Measurements from ENCODE around the gene MTMR3.
"Not testable (repeated sequence)": the region's sequence is repeated elsewhere in the genome, so short reads cannot be mapped to it uniquely, and the experiment has no call there.

MTMR3 gene

GRCh38 chr22:29883045-29883774 lies at the start of gene MTMR3:
TSS of gene MTMR3 (plus strand) at chr22:29883174. CDS start at chr22:29971060, 87,886 bp downstream.
- DNase-seq, result peak; percentile 56

DNA sequence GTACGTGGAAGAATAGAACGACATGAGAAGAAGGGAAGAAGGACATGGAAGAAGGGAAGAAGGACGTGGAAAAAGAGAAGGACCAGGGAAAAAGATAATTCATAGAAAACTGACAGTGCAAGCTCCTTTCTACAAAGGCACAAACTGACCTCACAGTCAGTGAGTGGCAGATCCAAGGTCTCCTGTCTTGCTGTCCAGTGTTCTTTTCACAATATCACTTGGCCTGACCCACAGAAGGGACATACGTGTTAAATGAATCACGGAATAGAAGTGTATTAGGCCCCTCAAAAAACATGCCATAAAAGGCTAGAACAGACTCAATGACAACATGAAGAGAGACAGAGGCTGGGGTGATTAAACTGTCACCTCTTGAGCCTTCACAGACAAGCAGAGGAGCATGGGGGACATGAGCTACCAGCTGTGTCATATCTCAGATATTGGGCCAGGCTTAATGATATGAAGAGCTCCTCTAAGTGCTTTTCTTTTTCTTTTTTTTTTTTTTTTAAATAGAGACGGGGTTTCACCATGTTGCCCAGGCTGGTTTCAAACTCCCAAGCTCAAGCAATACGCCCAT lies 49.5 kb upstream of the MTMR3 start:
- no peak for DNase-seq

DNA sequence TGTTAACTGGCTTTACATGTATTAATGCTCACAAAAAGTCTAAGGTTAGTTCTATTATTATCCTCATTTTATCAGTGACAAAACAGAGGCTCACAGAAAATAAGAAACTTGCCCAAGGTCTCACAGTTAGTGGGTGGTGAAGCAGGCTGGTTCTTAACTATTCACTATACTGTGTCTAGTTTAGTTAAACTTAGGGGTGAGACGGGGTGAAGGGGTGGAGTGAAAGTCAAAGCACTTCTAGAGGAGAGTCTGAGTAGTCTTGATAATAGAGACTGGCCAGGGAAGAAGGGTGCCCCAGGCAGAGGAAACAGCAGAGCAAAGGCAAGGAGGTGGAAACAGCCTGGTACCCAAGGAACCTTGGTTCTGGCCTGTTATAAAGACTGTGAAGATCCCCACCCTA lies 48.9 kb upstream of the MTMR3 start:
- no peak for DNase-seq

GRCh38 chr22:29836791-29837370 lies 46.1 kb upstream of the MTMR3 start:
- DNase-seq, result not testable (repeated sequence)

DNA sequence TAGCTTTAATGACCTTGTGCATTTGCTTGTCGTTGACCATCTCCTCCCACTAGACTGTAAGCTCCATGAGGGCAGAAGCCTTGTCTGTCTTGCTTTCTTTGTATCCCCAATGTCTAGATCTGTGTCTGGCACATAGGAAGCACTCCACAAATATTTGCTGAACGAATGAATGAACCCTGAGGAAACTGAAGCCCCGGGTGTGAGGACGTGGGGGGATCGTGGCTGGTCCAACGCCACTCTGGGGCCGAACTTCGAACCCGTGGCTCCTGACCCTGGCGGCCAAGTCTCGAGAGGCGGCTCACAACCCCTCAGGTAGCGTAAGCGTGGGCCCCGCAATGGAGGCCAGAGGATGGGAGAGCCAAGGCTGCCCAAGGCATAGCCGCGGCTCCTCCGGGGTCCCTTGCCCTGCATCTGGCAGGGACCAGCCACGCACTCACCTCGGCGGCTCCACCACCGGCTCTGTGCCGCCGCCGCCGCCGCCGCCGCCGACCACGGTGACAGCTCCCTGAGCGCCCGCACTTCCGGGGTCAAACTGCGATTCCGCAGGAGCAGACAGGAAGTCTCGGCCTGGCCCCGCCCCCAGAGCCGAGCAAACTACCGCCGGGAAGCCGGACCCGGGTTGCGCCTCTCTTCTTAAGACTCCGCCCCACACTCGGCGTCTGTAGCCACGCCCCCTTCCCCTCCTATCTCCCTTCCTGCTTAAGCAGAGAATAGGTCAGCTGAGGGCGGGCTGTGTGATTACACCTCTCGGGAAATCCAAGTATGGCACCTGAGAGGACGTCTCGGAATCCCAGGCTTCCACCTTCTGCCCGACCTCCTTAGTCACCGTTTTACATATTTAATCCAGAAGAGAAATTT lies 45.0 kb upstream of the MTMR3 start, which contains the start of gene ASCC2:
ASCC2 (minus strand) TSS at position 534 of the 858 bp plus-strand sequence. CDS start 5,949 bp downstream, outside the sequence.
- peak; percentile 81 for DNase-seq

- no peak for DNase-seq
These were observed 44.4 kb upstream of the MTMR3 start for GRCh38 chr22:29838599-29838956.

- no peak for DNase-seq
These were observed 43.9 kb upstream of the MTMR3 start for GRCh38 chr22:29839039-29839438.

- no peak for DNase-seq
These were observed 42.5 kb upstream of the MTMR3 start for GRCh38 chr22:29840498-29840897.

DNA sequence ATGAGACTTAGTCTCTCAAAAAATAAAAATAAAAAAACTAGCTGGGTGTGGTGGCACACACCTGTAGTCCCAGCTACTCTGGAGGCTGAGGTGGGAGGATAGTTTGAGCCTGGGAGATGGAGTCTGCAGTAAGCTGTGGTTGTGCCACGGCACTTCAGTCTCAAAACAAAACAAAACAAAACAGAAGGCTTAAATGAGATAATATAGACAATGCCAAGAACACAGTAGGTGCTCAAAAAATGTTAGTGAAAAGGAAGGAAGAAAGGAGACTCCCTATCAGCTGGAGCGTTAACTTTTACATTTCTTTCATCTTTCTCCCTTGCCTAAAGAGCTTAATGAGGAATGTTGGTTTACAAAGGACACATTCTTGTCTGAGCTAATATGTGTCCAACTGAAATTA lies 40.8 kb upstream of the MTMR3 start:
- DNase-seq, result no peak

GRCh38 chr22:29842740-29843139 lies 40.2 kb upstream of the MTMR3 start:
- no peak for DNase-seq

GRCh38 chr22:29846290-29846689 lies 36.7 kb upstream of the MTMR3 start:
- DNase-seq, result no peak

DNA sequence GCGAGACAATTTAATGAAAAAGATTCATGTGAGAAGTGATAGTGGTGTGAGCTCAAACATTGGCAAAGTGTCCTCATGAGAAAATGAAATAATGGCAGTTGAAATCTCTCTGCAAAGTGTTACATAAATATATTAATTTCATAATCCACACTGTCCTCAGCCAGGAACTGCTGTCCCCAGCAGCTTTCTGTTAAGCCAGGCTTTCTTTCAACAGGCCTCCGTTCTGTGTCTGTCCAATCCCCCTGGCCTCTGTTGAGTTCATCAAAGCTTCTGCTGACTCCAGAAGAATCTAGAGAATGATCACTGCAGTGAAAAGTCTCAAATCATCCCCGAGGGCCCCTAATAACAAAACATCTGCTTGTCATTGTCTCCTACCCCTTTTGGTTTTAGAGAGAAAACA lies 34.9 kb upstream of the MTMR3 start:
- no peak for DNase-seq

- no peak for DNase-seq
These were observed 28.5 kb upstream of the MTMR3 start for GRCh38 chr22:29854432-29854831.

DNA sequence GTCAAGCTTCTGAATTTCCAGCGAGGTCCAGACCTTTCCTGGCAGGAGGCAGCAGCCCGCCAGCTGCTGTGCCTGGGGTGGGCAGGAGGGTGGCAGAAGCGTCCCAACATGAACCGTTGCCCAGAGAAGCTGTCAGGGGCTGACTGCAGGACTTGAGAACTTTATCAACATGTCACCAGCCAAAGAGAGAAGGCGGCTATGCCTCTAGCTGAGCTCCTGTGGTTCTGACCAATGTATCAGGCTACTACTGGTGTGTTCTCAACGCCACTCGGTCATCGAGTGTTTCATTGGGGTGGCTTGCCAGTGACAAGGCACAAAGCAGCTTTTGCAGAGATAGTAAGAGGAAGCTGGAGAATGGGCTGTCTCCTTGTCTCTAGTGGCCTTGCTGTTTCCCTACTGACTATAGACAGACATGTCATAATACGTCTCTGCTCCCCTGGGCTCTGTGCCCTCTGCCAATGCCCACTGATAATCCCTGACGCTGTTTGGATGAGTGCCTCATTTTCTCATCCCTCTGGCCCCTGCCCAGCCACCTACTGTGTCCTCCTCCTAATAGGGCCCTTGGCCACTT lies 27.3 kb upstream of the MTMR3 start:
- no peak for DNase-seq

DNA sequence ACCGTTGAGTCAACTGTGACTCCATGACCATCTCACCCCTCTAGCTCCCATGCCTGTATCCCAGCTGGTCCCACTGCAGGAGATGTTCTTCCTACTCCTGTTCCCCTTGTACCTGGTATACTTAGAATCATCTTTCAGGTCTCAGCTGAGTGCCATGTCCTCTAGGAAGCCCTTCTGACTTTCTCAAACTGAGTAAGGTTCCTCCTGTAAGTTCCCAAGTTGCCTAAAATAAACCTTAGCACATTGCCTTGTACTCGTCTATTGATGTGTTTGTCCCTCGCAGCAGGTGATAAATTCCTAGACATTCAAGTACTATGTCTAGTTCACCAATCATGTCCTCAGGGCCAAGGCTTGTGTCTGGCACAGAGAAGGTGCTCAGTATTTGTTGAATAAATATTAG lies 26.5 kb upstream of the MTMR3 start:
- no peak for DNase-seq

- DNase-seq, result not testable (repeated sequence)
These were observed 23.9 kb upstream of the MTMR3 start for GRCh38 chr22:29859030-29859429.

DNA sequence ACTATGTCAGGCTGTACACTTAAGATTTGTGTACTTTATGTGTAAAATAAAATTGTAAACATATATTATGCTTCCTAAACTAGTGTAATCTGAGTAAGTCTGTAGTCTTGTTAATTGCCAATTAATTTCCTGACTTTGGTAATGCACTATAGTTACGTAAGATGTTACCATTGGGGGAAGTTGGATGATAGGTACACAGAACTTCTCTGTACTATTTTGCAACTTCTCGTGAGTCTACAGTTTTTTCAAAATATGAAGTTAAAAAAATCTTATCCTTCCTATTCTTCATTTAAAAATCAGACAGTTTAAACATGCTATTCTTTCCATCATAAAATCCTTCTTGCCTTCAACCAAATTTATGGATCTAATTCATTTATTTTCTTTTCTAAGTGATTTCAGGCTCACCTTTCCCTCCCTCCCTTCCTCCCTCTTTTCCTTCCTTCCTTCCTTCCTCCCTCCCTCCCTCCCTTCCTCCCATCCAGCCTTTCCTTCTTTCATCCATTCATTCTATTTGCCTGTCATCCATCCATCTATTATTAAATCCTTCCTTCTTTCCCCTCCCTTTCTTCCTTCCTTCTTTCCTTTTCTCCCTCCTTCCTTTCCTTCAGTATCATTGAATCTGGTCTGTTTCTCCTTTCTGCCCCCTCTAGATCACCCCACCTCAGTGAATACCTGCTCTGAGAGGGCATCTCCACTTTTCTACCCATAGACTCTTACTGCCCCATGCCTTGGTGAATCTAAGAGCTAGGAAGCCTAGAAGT lies 22.8 kb upstream of the MTMR3 start:
- no peak for DNase-seq

DNA sequence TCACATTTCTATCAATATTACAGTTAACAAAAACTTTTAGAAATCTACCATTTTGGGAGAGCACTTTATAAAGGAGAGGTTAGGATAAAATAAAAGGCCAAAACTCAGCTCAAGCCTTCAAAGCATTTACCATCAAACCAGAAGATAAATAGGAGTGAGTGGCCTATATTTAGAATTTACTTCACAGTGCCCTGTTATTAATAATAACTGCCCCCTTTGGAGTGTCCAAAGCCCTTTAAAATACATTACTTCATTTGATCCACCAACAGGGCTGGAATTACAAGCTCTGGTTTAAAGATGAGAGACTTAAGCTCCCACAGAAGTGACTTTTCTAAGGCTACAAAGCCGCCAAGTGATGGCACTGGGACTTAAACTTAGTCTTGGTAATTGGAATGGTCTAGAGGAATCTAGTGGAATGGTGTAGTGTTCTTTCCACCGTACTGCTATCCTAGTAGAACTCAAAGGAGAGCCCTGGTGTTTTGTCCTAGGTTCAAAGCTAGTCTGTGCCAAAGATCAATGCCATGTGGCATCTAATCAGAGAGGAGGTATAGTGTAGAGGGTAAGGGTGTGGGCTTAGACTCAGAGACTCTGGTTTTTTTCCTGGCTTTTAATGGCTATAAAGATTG lies 21.2 kb upstream of the MTMR3 start:
- DNase-seq, result no peak

DNA sequence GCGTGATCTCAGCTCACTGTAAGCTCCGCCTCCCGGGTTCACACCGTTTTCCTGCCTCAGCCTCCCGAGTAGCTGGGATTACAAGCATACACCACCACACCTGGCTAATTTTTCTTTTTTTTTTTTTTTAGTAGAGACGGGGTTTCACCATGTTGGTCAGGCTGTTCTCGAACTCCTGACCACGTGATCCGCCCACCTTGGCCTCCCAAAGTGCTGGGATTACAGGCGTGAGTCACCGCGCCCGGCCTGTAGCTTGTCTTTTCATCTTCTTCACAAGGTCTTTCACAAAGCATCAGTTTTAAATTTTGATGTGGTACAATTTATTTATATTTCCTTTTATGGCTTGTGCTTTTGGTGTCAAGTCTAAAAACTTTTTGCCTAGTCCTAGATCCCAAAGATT lies 17.4 kb upstream of the MTMR3 start:
- DNase-seq, result not testable (repeated sequence)

- no peak for DNase-seq
These were observed 15.7 kb upstream of the MTMR3 start for GRCh38 chr22:29867260-29867659.

DNA sequence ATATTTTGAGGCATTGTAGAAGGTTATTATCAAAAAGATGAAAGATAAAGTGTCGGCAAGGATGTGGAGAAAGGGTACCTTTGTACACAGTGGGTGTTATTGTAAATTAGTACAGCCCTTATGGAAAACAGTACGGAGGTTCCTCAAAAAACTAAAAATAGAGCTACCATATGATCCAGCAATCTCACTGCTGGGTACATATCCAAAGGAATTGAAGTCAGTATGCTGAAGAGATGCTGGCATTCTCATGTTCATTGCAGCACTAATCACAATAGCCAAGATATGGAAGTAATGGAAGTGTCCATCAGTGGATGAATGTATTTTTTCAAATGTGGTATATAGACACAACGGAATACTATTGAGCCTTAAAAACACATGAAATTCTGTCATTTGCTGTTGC lies 15.1 kb upstream of the MTMR3 start:
- no peak for DNase-seq

DNA sequence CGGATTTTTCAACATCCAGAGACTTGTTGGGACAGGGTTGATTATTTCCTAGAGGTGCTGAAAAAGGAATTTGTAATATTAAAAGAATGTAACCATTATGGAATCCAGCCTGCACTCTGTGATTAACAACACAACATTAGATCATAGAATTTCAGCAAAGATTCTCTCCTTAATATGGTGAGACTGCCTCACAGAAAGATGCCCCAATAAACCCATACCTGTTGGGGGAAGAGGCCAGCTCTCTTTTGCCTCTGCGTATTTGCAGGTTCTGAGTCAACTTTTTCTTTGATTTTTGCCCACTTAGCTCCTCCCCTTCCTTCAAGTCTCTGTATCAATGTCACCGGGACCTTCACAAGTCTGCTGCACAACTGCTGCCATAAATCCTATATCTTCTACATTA lies 12.4 kb upstream of the MTMR3 start:
- DNase-seq, result no peak

Data from 8988T (cell line).